LNCAP (cell line): ENCODE results near the gene KRT5.

Experiments used
- CTCF ChIP-seq: fragments of 450-650 bp; IDR thresholded peaks from 2 replicates; pipeline ENCODE4 v1.5.1; 2017; ENCODE audit warnings: mild to moderate bottlenecking

Gene KRT5

GRCh38 chr12:52523824-52524223 is 3.6 kb upstream of the KRT5 start:
- no peak for TF ChIP-seq CTCF

- TF ChIP-seq CTCF, result no peak
Measured at GRCh38 chr12:52522346-52523011, 2.3 kb upstream of the KRT5 start.

GRCh38 chr12:52521568-52522266 is 1.5 kb upstream of the KRT5 start:
- no peak for TF ChIP-seq CTCF

- no peak for TF ChIP-seq CTCF
Measured at GRCh38 chr12:52521175-52521567, 977 bp upstream of the KRT5 start.

GRCh38 chr12:52519387-52519703 is 849 bp downstream of the KRT5 start:
- TF ChIP-seq CTCF, result no peak

- TF ChIP-seq CTCF, result no peak
Measured at GRCh38 chr12:52518574-52519386, 1.4 kb downstream of the KRT5 start.

- no peak for TF ChIP-seq CTCF
Measured at GRCh38 chr12:52517888-52518287, 2.3 kb downstream of the KRT5 start.
